ENCODE data around the gene MYRF. TPM values are rescaled to one million over a fixed set of nuclear protein-coding genes. Genes with fewer than 3 reads are reported as not detected.

Gene MYRF
- total RNA-seq, 1 donor from 2014 or later = 1.9 TPM

- peaks cover 6% of the 10 kb centered on the region for H4K20me1 ChIP-seq (ENCODE audit: low read depth)
- no peaks in the 10 kb centered on the region for H3K79me2 ChIP-seq (ENCODE audit: low read depth)
- no peak overlapping the region for H3K4me3 Mint-ChIP-seq
- no peak overlapping the region for H3K9ac ChIP-seq
- H3K27me3 Mint-ChIP-seq (ENCODE audit: insufficient read depth, low read depth) = peaks cover 5% of the 10 kb centered on the region
- no peaks in the 10 kb centered on the region for H3K4me1 ChIP-seq
- no peak overlapping the region for H3K27ac Mint-ChIP-seq
- H2AFZ ChIP-seq (replicated peaks) = no peak overlapping the region
- no peaks in the 10 kb centered on the region for H3K27me3 ChIP-seq
- H3K9me3 Mint-ChIP-seq = no peaks in the 10 kb centered on the region
- peaks cover 3% of the 10 kb centered on the region for H3K36me3 Mint-ChIP-seq
- no peak for DNase-seq (ENCODE audit: low spot score)
- TF ChIP-seq, protein P1, sequence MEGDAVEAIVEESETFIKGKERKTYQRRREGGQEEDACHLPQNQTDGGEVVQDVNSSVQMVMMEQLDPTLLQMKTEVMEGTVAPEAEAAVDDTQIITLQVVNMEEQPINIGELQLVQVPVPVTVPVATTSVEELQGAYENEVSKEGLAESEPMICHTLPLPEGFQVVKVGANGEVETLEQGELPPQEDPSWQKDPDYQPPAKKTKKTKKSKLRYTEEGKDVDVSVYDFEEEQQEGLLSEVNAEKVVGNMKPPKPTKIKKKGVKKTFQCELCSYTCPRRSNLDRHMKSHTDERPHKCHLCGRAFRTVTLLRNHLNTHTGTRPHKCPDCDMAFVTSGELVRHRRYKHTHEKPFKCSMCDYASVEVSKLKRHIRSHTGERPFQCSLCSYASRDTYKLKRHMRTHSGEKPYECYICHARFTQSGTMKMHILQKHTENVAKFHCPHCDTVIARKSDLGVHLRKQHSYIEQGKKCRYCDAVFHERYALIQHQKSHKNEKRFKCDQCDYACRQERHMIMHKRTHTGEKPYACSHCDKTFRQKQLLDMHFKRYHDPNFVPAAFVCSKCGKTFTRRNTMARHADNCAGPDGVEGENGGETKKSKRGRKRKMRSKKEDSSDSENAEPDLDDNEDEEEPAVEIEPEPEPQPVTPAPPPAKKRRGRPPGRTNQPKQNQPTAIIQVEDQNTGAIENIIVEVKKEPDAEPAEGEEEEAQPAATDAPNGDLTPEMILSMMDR (IDR thresholded peaks at IDR 0.05) = no peak
- TF ChIP-seq EZH2phosphoT487 (IDR thresholded peaks at IDR 0.05) = no peak
- TF ChIP-seq EZH2 (IDR thresholded peaks at IDR 0.05) = no peak
- no peaks in the 10 kb centered on the region for H3K36me3 ChIP-seq
- H3K27ac ChIP-seq = no peak overlapping the region
- H3K4me3 ChIP-seq = no peak overlapping the region
- H3K9me3 ChIP-seq (ENCODE audit: low read depth) = no peaks in the 10 kb centered on the region
- H3F3A ChIP-seq (ENCODE audit: low read depth) = no peaks in the 10 kb centered on the region
- no peak overlapping the region for H3K4me2 ChIP-seq
- peaks cover 4% of the 10 kb centered on the region for H3K4me1 Mint-ChIP-seq
These were observed 20.3 kb upstream of the MYRF start for GRCh38 chr11:61731952-61732675.

DNA sequence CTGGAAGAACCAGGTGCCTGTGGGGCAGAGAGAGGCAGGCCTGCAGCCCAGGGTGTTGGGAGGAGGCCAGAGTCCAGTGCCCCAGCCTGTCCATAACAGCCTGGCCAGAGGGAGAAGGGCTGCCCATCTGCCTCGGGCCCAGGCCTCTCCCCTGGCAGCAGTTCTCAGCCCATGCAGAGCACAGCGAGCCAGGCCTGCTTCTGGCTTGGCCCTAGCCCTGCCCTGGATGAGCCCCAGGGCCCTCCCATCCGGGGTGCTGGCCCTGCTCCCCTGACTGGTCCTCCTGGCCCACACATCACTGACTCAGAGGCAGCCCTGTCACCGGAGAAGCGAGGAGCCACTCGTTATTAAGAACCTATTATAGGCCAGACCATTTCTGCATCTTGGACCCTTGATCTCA, 19.7 kb upstream of the MYRF start:
- H3K36me3 ChIP-seq = no peaks in the 10 kb centered on the region
- no peak overlapping the region for H2AFZ ChIP-seq (replicated peaks)
- no peaks in the 10 kb centered on the region for H3K79me2 ChIP-seq (ENCODE audit: low read depth)
- H4K20me1 ChIP-seq (ENCODE audit: low read depth) = peaks cover 6% of the 10 kb centered on the region
- no peaks in the 10 kb centered on the region for H3K27me3 ChIP-seq
- H3K27ac ChIP-seq = no peak overlapping the region
- no peaks in the 10 kb centered on the region for H3K9me3 Mint-ChIP-seq
- H3K36me3 Mint-ChIP-seq = peaks cover 3% of the 10 kb centered on the region
- no peak overlapping the region for H3K4me2 ChIP-seq
- no peaks in the 10 kb centered on the region for H3K4me1 ChIP-seq
- H3K4me1 Mint-ChIP-seq = peaks cover 4% of the 10 kb centered on the region
- no peak overlapping the region for H3K4me3 ChIP-seq
- no peak overlapping the region for H3K4me3 Mint-ChIP-seq
- H3K9ac ChIP-seq = no peak overlapping the region
- no peak overlapping the region for H3K27ac Mint-ChIP-seq
- TF ChIP-seq, protein P1 (IDR thresholded peaks at IDR 0.05) = no peak
- TF ChIP-seq EZH2 (IDR thresholded peaks at IDR 0.05) = no peak
- TF ChIP-seq EZH2phosphoT487 (IDR thresholded peaks at IDR 0.05) = no peak
- H3K9me3 ChIP-seq (ENCODE audit: low read depth) = no peaks in the 10 kb centered on the region
- H3F3A ChIP-seq (ENCODE audit: low read depth) = no peaks in the 10 kb centered on the region
- peaks cover 6% of the 10 kb centered on the region for H3K27me3 Mint-ChIP-seq (ENCODE audit: insufficient read depth, low read depth)
- DNase-seq (ENCODE audit: low spot score) = no peak

DNA sequence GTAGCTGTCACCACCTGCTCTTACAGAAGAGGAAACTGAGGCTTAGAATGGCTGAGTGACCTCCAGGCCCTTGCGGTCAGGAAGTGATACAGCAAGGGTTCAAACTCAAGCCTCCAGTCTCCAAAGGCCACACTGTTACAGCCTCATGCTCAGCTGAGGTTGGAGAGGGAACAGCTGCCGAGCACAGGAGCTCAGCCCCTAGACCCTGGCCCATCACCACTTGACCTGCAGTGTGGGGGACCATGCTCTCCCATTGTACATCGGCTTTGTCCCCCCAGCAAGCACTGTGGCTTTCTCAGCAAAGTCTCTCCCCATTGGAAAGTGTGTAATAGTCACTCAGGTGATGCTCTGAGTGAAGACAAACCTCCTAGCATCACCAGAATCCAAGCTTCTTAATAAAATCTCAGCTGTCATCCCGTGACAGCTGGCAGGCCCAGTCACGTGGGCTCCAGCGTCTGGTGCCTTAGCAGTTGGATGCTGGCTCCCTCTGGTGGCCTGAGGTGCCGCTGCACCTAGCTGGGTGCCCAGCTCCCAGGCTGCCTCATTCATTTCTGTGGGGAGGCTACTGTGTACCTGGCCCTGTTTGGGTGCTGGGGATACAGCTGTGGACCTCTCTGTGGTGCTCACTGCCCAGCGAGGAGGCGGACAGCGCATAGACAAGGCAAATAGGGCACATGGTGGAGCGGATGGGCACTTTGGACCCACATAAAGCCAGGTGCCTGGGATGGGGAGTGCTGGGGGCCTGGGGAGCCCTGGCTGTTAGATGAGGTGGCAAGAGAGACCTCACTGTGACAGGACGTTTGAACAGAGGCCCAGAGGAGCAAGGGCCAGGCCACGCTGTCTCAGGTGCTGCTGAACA, 19.1 kb upstream of the MYRF start:
- no peak overlapping the region for H3K27ac ChIP-seq
- H3K27me3 ChIP-seq = no peaks in the 10 kb centered on the region
- H3K79me2 ChIP-seq (ENCODE audit: low read depth) = no peaks in the 10 kb centered on the region
- Mint-ChIP-seq H3K27ac (peak overlapping the region; percentile 91), H3K4me3 (peak overlapping the region; percentile 41), H3K9me3 (no peaks in the 10 kb centered on the region), H3K36me3 (peaks cover under 1% of the 10 kb centered on the region), H3K27me3 (ENCODE audit: insufficient read depth, low read depth) (peaks cover 6% of the 10 kb centered on the region), H3K4me1 (peaks cover 4% of the 10 kb centered on the region)
- H3K4me2 ChIP-seq = no peak overlapping the region
- peak; percentile 91 for DNase-seq (ENCODE audit: low spot score)
- no peak overlapping the region for H2AFZ ChIP-seq (replicated peaks)
- H4K20me1 ChIP-seq (ENCODE audit: low read depth) = peaks cover 6% of the 10 kb centered on the region
- TF ChIP-seq, protein P1 (IDR thresholded peaks at IDR 0.05) = peak; percentile 98
- no peak for TF ChIP-seq EZH2phosphoT487 (IDR thresholded peaks at IDR 0.05)
- no peak overlapping the region for H3K4me3 ChIP-seq
- H3K36me3 ChIP-seq = no peaks in the 10 kb centered on the region
- no peaks in the 10 kb centered on the region for H3K4me1 ChIP-seq
- H3K9me3 ChIP-seq (ENCODE audit: low read depth) = no peaks in the 10 kb centered on the region
- no peak overlapping the region for H3K9ac ChIP-seq
- H3F3A ChIP-seq (ENCODE audit: low read depth) = no peaks in the 10 kb centered on the region

Measured in neural progenitor cell (in vitro differentiated cells).